Measurements from ENCODE around the gene TELO2. TPM values are rescaled to one million over a fixed set of nuclear protein-coding genes. Genes with fewer than 3 reads are reported as not detected.

Gene TELO2
- polyA plus RNA-seq, 2 of the 4 experiments (the other 2 are of a cell fraction), result 10.6 to 34.8 TPM

DNA sequence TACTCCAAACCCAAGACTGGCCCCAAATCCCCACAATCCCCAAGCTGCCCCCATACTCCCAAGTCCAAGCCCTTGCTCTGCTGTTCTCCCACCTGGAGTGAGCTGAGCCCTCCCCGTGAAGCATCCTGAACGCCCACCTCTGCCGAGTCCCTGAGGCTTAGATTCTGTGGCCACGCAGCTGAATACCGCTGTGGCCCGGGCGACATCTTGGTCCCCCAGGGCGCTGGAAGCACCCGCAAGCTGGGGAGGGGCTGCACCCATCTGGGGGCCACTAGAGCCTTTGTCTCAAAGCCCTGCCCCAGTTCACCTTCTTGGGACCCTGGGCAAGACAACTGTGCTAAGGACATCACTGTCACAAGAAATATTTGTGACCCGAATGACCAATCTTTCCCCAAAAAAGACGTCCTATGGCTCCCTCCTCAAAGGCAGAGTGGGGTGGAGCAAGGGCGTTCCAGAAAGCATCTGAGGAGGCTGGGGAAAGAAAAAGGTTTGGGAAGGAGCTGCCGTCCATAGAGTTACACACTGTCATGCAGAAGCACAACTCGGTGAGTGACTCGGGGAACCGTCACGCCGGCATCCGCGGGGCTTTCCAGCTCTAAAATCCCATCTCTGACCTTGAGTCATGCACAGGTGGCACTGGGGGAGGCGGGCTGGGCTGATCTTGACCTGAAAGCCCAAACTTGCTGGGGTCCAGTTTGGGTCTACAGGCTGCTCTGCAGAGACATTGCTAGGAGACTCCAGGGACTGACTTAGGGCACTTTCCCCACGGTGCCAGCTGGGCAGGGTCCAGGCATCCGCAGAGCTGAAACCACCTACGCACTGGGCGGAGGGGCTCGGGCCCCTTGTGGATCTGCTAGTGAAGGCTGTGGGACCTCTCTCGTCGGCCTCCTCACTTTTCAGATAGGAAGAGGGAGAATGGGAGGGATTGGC, 11.0 kb upstream of the TELO2 start:
- ChIA-PET CTCF (interaction anchor here (1.2 kb wide), 1 partner anchor 48 kb away, joined by 3 read pairs; no protein-coding TSS in a partner anchor), POLR2A (no interaction called here)
- Histone ChIP-seq H3K4me1 (no peaks in the 10 kb centered on the region), H3K9me3 (no peaks in the 10 kb centered on the region), H3K27ac (no peak overlapping the region), H3K4me2 (no peak overlapping the region), H3K4me3 (no peak overlapping the region)
- DNase-seq (ENCODE audit: low read depth in 1 of 2, low spot score in 1 of 2), result no peak
- no peak; a peak in 1 of 6 replicates for ATAC-seq
- WGBS (ENCODE audit: missing lambda C conversion rate), result 62% methylated on average over 27 of the region's 28 CpGs
- no peak for TF ChIP-seq MYC (IDR thresholded peaks at IDR 0.05; ENCODE audit: borderline replicate concordance, low read length)
- TF ChIP-seq, protein P1, sequence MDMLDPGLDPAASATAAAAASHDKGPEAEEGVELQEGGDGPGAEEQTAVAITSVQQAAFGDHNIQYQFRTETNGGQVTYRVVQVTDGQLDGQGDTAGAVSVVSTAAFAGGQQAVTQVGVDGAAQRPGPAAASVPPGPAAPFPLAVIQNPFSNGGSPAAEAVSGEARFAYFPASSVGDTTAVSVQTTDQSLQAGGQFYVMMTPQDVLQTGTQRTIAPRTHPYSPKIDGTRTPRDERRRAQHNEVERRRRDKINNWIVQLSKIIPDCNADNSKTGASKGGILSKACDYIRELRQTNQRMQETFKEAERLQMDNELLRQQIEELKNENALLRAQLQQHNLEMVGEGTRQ (IDR thresholded peaks at IDR 0.05), result no peak
- TF ChIP-seq, protein P2, sequence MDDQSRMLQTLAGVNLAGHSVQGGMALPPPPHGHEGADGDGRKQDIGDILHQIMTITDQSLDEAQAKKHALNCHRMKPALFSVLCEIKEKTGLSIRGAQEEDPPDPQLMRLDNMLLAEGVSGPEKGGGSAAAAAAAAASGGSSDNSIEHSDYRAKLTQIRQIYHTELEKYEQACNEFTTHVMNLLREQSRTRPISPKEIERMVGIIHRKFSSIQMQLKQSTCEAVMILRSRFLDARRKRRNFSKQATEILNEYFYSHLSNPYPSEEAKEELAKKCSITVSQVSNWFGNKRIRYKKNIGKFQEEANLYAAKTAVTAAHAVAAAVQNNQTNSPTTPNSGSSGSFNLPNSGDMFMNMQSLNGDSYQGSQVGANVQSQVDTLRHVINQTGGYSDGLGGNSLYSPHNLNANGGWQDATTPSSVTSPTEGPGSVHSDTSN (IDR thresholded peaks at IDR 0.05), result no peak
- no peak for TF ChIP-seq MAZ (IDR thresholded peaks at IDR 0.05; ENCODE audit: borderline replicate concordance, low read depth, low read length)
- TF ChIP-seq KDM1A (IDR thresholded peaks at IDR 0.05; ENCODE audit: low read depth), result no peak
- TF ChIP-seq EHMT2 (IDR thresholded peaks at IDR 0.05; ENCODE audit: low read depth), result no peak
- TF ChIP-seq RNF2 (IDR thresholded peaks at IDR 0.05; ENCODE audit: borderline replicate concordance, low read depth), result no peak
- no peak for TF ChIP-seq TFCP2L1 (CRISPR knock-in tag; IDR thresholded peaks at IDR 0.05)
- FAIRE-seq, result no peak

DNA sequence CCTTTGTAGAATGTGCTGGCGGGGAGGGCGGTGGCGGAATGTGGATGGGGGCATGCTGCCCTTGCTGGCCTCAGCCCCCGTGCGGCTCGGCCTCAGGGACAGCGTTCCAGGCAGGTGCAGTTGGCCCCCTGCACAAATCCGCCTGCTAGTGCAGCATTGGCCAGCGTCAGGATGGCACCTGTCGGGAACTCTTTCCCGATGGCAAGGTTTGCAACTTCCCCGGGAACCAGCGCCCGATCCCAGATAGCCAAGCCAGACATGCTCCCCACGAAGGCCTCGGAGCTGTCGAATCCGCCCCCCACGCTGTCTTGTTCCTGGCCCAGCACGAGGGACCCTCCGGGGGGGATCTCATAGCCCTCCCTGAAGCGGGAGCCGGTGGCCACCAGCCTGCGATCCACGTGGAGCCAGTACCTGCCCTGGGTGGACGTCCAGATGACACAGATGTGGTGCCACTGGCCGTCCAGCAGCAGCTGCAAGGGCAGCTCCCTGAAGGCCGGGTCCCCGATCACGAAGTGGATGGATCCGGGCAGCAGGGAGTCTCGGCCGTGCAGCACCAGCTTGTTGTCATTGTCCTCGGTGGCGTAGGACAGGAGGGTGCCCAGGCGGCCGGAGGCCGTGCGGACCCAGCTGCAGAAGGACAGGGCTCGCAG, 7.2 kb upstream of the TELO2 start:
- ATAC-seq (no peak), FAIRE-seq (no peak)
- POLR2A ChIA-PET, result no interaction called here

DNA sequence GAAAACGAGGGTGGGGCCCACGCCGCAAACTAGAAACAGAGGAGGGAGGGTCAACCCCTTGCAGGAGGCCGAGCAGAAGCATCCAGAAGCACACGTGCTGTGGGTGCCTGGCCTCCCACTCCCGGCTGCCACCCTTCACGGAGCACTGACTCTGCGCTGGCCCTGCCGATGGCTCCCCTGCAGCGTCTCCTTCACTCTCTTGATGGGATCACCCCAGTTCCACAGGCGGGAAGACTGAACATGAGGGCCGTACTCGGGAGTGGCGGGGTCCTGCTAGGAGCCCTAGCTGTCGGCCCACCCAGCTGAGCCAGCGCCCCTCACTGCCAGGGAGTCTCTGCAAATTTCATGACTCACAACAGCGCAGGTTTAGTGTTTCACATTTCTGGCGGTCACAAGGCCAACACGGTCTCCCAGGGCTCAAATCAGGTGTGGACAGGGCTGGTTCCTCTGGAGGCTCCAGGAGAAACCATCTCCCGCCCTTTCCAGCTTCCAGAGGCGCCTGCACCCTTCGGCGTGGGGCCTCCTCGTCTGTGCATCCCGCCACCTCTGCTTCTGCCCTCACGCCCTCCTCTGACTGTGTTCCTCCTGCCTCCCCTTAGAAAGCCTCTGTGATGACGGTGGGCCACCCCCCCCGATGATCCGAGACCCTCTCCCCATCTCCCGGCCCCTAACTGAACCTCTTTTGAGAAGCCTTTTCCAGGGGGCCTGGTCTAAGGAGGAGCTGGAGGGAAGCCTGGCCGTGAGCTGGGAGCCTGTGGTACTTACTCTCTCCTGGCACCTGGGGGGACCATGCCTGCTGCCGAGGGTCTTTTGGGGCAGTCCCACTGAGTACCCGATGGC, 6.4 kb upstream of the TELO2 start:
- H3K4me1 ChIP-seq, result no peaks in the 10 kb centered on the region
- 66% methylated on average over 30 of the region's 33 CpGs for WGBS (ENCODE audit: missing lambda C conversion rate)
- FAIRE-seq, result no peak
- TF ChIP-seq CHD4 (IDR thresholded peaks at IDR 0.05; ENCODE audit: borderline replicate concordance), result no peak
- TF ChIP-seq TFCP2L1 (CRISPR knock-in tag; IDR thresholded peaks at IDR 0.05), result no peak
- no peak for TF ChIP-seq ZC3H11A (IDR thresholded peaks at IDR 0.05)
- TF ChIP-seq, protein P3, sequence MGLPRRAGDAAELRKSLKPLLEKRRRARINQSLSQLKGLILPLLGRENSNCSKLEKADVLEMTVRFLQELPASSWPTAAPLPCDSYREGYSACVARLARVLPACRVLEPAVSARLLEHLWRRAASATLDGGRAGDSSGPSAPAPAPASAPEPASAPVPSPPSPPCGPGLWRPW (IDR thresholded peaks at IDR 0.05), result no peak
- H3K9me3 ChIP-seq, result no peaks in the 10 kb centered on the region
- 0 out of 6 replicates have a peak, but pooled peaks of 1 of the 2 experiments have one; percentile 3 for ATAC-seq
- CTCF ChIA-PET, result interaction anchor here (0.6 to 1.1 kb wide), 2 partner anchors 10 to 66 kb away, joined by 3 to 5 read pairs; no protein-coding TSS in a partner anchor
- POLR2A ChIA-PET, result no interaction called here
- DNase-seq (ENCODE audit: low read depth in 1 of 2, low spot score in 1 of 2), result no peak
- no peak overlapping the region for H3K4me2 ChIP-seq
- no peak overlapping the region for H3K4me3 ChIP-seq
- no peak overlapping the region for H3K27ac ChIP-seq

More for the DNA sequence above, 7.2 kb upstream of the TELO2 start:
- DNase-seq (ENCODE audit: low read depth in 1 of 2, low spot score in 1 of 2), result no peak
- H3K4me2 ChIP-seq, result no peak overlapping the region
- no peak overlapping the region for H3K4me3 ChIP-seq
- no peak overlapping the region for H3K27ac ChIP-seq
- no peaks in the 10 kb centered on the region for H3K4me1 ChIP-seq
- CTCF ChIA-PET, result interaction anchor here (1.1 kb wide), 1 partner anchor 9 kb away, joined by 3 read pairs; no protein-coding TSS in a partner anchor
- 84% methylated on average over 31 of the region's 40 CpGs for WGBS (ENCODE audit: missing lambda C conversion rate)
- TF ChIP-seq RFX5 (IDR thresholded peaks at IDR 0.05), result no peak
- TF ChIP-seq HDAC2 (IDR thresholded peaks at IDR 0.05), result no peak
- TF ChIP-seq POLR2AphosphoS2 (conservative IDR thresholded peaks at IDR 0.05; ENCODE audit: low read length), result no peak
- no peaks in the 10 kb centered on the region for H3K9me3 ChIP-seq

Measured in A549 (cell line).